Smooth muscle cell (in vitro differentiated cells): ENCODE data around the gene POU2F1. TPM values are rescaled to one million over a fixed set of nuclear protein-coding genes. Genes with fewer than 3 reads are reported as not detected.

Source experiments
- DNase-seq: peaks from one replicate; lab custom pipeline; 2025; ENCODE audit not compliant: unreplicated experiment; lab: John Stamatoyannopoulos, UW
- H2AFZ ChIP-seq: fragments of 200-600 bp; sonication (generic); 2 replicates; pipeline ENCODE4 v1.6.0; 2016; ENCODE audit warnings: antibody characterized with exemption, low read depth, mild to moderate bottlenecking
- H3F3A ChIP-seq: fragments of 200-600 bp; sonication (generic); 2 replicates; pipeline ENCODE4 v1.6.0; 2017; ENCODE audit warnings: antibody characterized with exemption, low read depth
- H3K27ac ChIP-seq: fragments of 200-600 bp; sonication (generic); 2 replicates; pipeline ENCODE4 v1.5.1; 2016; ENCODE audit warnings: low read depth, mild to moderate bottlenecking
- H3K27me3 ChIP-seq: fragments of 200-600 bp; sonication (generic); 2 replicates; pipeline ENCODE4 v1.6.1; 2016; ENCODE audit warnings: low read depth, mild to moderate bottlenecking
- H3K36me3 ChIP-seq: fragments of 200-600 bp; sonication (generic); 2 replicates; pipeline ENCODE4 v1.5.1; 2016; ENCODE audit warnings: low read depth
- H3K4me1 ChIP-seq: fragments of 200-600 bp; sonication (generic); 2 replicates; pipeline ENCODE4 v1.5.1; 2016; ENCODE audit warnings: low read depth
- H3K4me2 ChIP-seq: fragments of 200-600 bp; sonication (generic); 2 replicates; pipeline ENCODE4 v1.6.0; 2016; ENCODE audit warnings: mild to moderate bottlenecking
- H3K4me3 ChIP-seq: fragments of 200-600 bp; sonication (generic); 2 replicates; pipeline ENCODE4 v1.5.1; 2016; ENCODE audit warnings: mild to moderate bottlenecking
- H3K79me2 ChIP-seq: fragments of 200-600 bp; sonication (generic); 2 replicates; pipeline ENCODE4 v1.6.0; 2016; ENCODE audit warnings: low read depth, mild to moderate bottlenecking
- H3K9ac ChIP-seq: fragments of 200-600 bp; sonication (generic); 2 replicates; pipeline ENCODE4 v1.6.0; 2016; ENCODE audit warnings: low read depth
- H3K9me3 ChIP-seq: fragments of 200-600 bp; sonication (generic); replicated peaks from 2 replicates; pipeline ENCODE4 v1.5.1; 2016; ENCODE audit warnings: low read depth
- H4K20me1 ChIP-seq: fragments of 200-600 bp; sonication (generic); 2 replicates; pipeline ENCODE4 v1.6.0; 2016; ENCODE audit warnings: low read depth
- CTCF ChIP-seq: fragments of 200-600 bp; sonication (generic); IDR thresholded peaks from 2 replicates; pipeline ENCODE4 v1.5.1; 2017; ENCODE audit warnings: borderline replicate concordance, mild to moderate bottlenecking, antibody characterized with exemption; ENCODE audit not compliant: insufficient read depth, poor library complexity, severe bottlenecking
- WGBS: methylation state at CpG from one replicate; pipeline ENCODE4 v1.1.7; 2016; ENCODE audit warnings: low lambda C conversion rate; 5-methylcytosine and 5-hydroxymethylcytosine counted together
- polyA plus RNA-seq: library from polyadenylated mRNA; unstranded; fragments of >200 nt; fragmentation: Nextera tagmentation; extraction: Ambion mirVana; gene quantifications from 2 replicates; pipeline ENCODE4 v1.2.1, GENCODE V29; 2016
- total RNA-seq: library from RNA; depleted of rRNA; stranded (reverse); fragments of >200 nt; gene quantifications from 2 replicates; pipeline ENCODE4 v1.2.3, GENCODE V29; 2014

The POU2F1 gene
- total and polyA plus RNA-seq, 2 experiments from 2014 or later: 5.3 to 15.6 TPM

- H3F3A ChIP-seq: no peaks in the 10 kb centered on the region
- H3K9ac ChIP-seq: peak overlapping the region; percentile 28
- peak overlapping the region; percentile 69 for H3K4me3 ChIP-seq
- H3K27me3 ChIP-seq: peaks cover 13% of the 10 kb centered on the region
- no peaks in the 10 kb centered on the region for H4K20me1 ChIP-seq
- no peak for DNase-seq
- peaks cover 7% of the 10 kb centered on the region for H3K4me1 ChIP-seq
- H3K79me2 ChIP-seq: no peaks in the 10 kb centered on the region
- H3K4me2 ChIP-seq: peak overlapping the region; percentile 96
- H2AFZ ChIP-seq: peak overlapping the region; percentile 99
- no peaks in the 10 kb centered on the region for H3K36me3 ChIP-seq
- no peak for TF ChIP-seq CTCF
- no peak overlapping the region for H3K27ac ChIP-seq
- 28% methylated on average over 19 of the region's 19 CpGs for WGBS
- no peaks in the 10 kb centered on the region for H3K9me3 ChIP-seq
These were observed 233.7 kb downstream of the POU2F1 start for GRCh38 chr1:167454304-167454893.

GRCh38 chr1:167454894-167455785 is 234.5 kb downstream of the POU2F1 start:
- Histone ChIP-seq H3K27me3 (peaks cover 13% of the 10 kb centered on the region), H3F3A (no peaks in the 10 kb centered on the region), H3K4me2 (peak overlapping the region; percentile 96), H3K9ac (peak overlapping the region; percentile 28), H3K79me2 (no peaks in the 10 kb centered on the region), H4K20me1 (no peaks in the 10 kb centered on the region), H3K4me3 (peak overlapping the region; percentile 69), H3K9me3 (no peaks in the 10 kb centered on the region), H3K27ac (no peak overlapping the region), H3K4me1 (peaks cover 7% of the 10 kb centered on the region), H3K36me3 (no peaks in the 10 kb centered on the region), H2AFZ (peak overlapping the region; percentile 99)
- WGBS: under 1% methylated on average over 82 of the region's 85 CpGs
- DNase-seq: peak; percentile 45
- TF ChIP-seq CTCF: no peak

GRCh38 chr1:167455786-167456446 is 235.2 kb downstream of the POU2F1 start:
- Histone ChIP-seq H3K4me3 (peak overlapping the region; percentile 69), H3K79me2 (no peaks in the 10 kb centered on the region), H3K4me1 (peaks cover 7% of the 10 kb centered on the region), H3K9ac (peak overlapping the region; percentile 28), H3F3A (no peaks in the 10 kb centered on the region), H3K27me3 (peaks cover 13% of the 10 kb centered on the region), H3K9me3 (no peaks in the 10 kb centered on the region), H2AFZ (peak overlapping the region; percentile 99), H4K20me1 (no peaks in the 10 kb centered on the region), H3K4me2 (peak overlapping the region; percentile 96), H3K36me3 (no peaks in the 10 kb centered on the region), H3K27ac (no peak overlapping the region)
- TF ChIP-seq CTCF: no peak
- 5% methylated on average over 22 of the region's 23 CpGs for WGBS
- DNase-seq: no peak
